ENCODE data around the gene PON2. TPM values are rescaled to one million over a fixed set of nuclear protein-coding genes. Genes with fewer than 3 reads are reported as not detected.

Gene PON2
- total and polyA plus RNA-seq, 2 of the 13 experiments (the other 11 are each of a cell fraction or from before 2014, with no cell fraction given) = 202 to 217 TPM

GRCh38 chr7:95396136-95397032, 38.4 kb downstream of the PON2 start, which contains the start of gene PON3 (continued):
- no peak for TF ChIP-seq ZNF18 (CRISPR knock-in tag; IDR thresholded peaks at IDR 0.05; ENCODE audit: insufficient replicate concordance)
- no peak for TF ChIP-seq MATR3 (CRISPR knock-in tag; IDR thresholded peaks at IDR 0.05)
- peak; percentile 83 for TF ChIP-seq KDM2A (CRISPR knock-in tag; IDR thresholded peaks at IDR 0.05; ENCODE audit: borderline replicate concordance, low read depth)
- TF ChIP-seq SIN3A (IDR thresholded peaks at IDR 0.05; ENCODE audit: borderline replicate concordance, low read depth, low read length) = no peak
- no peak; the same call in 1 of the 2 replicates for TF ChIP-seq ZNF451 (CRISPR knock-in tag; IDR thresholded peaks at IDR 0.05)
- TF ChIP-seq FOXA1 (IDR thresholded peaks at IDR 0.05) = no peak
- no peak for TF ChIP-seq FOXA1 (CRISPR knock-in tag; IDR thresholded peaks at IDR 0.05)
- no peak for TF ChIP-seq SYNCRIP (IDR thresholded peaks at IDR 0.05; ENCODE audit: insufficient read depth, low read depth, low read length)
- TF ChIP-seq HNRNPLL (IDR thresholded peaks at IDR 0.05; ENCODE audit: low read depth, low read length, poor library complexity, severe bottlenecking) = peak; percentile 80
- TF ChIP-seq ZBTB37 (CRISPR knock-in tag; IDR thresholded peaks at IDR 0.05) = no peak
- TF ChIP-seq ZFP37 (CRISPR knock-in tag; IDR thresholded peaks at IDR 0.05; ENCODE audit: borderline replicate concordance) = 0 out of 2 replicates have a peak, but pooled peaks have one; percentile 50
- peak; percentile 95 for TF ChIP-seq TBX2 (CRISPR knock-in tag; IDR thresholded peaks at IDR 0.05; ENCODE audit: borderline replicate concordance)
- 0 out of 2 replicates have a peak, but pooled peaks have one; percentile 13 for TF ChIP-seq HNF1A (IDR thresholded peaks at IDR 0.05; ENCODE audit: low read depth)
- TF ChIP-seq HNF1A (CRISPR knock-in tag; IDR thresholded peaks at IDR 0.05; ENCODE audit: borderline replicate concordance) = no peak
- no peak for TF ChIP-seq ZNF816 (CRISPR knock-in tag; IDR thresholded peaks at IDR 0.05; ENCODE audit: borderline replicate concordance)
- 0 out of 2 replicates have a peak, but pooled peaks have one; percentile 38 for TF ChIP-seq TARDBP (CRISPR knock-in tag; IDR thresholded peaks at IDR 0.05)
- no peak for TF ChIP-seq ZNF33A (CRISPR knock-in tag; IDR thresholded peaks at IDR 0.05; ENCODE audit: borderline replicate concordance)
- no peak for TF ChIP-seq FOXP1 (IDR thresholded peaks at IDR 0.05)
- TF ChIP-seq FOXP1 (CRISPR knock-in tag; IDR thresholded peaks at IDR 0.05) = 0 out of 2 replicates have a peak, but pooled peaks have one; percentile 3
- TF ChIP-seq CAMTA2 (CRISPR knock-in tag; IDR thresholded peaks at IDR 0.05; ENCODE audit: borderline replicate concordance) = peak; percentile 87
- TF ChIP-seq PREB (CRISPR knock-in tag; IDR thresholded peaks at IDR 0.05) = no peak

All from HepG2 (cell line).